AG09319 (cell line): ENCODE data around the gene ZNF486.
A peak's percentile ranks its signal among the peaks of the same experiment; 100 is the strongest.
"Not testable (repeated sequence)": the region's sequence is repeated elsewhere in the genome, so short reads cannot be mapped to it uniquely, and the experiment has no call there.

Experiments
- DNase-seq: peaks from one replicate; pipeline ENCODE4 v3.0.0-alpha.2; 2010; ENCODE audit warnings: low read depth; ENCODE audit errors: extremely low read depth
- CTCF ChIP-seq: IDR thresholded peaks from 2 replicates; pipeline ENCODE4 v1.5.1; 2011; ENCODE audit warnings: low read depth, mild to moderate bottlenecking, inconsistent platforms, low read length, moderate library complexity

Gene ZNF486

DNA sequence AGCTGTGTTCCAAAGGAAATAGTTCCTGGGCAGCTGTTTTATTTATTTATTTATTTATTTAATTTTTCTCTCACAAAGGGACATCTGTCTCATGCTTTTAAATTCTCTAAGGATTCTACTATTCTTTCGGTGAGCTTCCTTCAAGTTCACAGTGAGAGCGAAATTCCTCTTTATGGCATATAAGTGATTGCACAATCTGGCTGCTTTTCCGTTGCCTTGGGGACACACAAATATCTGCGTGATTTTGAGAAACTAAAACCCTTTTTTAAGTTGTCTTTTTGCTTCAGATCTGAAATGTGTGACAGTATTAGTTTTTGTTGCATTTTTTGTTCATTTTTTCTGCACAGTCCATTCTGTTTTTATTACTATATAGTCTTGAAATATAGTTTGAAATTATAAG, 19.2 kb downstream of the ZNF486 start:
- no peak for TF ChIP-seq CTCF
- no peak for DNase-seq

GRCh38 chr19:20197747-20198146, 30.7 kb downstream of the ZNF486 start:
- DNase-seq: no peak
- no peak for TF ChIP-seq CTCF

DNA sequence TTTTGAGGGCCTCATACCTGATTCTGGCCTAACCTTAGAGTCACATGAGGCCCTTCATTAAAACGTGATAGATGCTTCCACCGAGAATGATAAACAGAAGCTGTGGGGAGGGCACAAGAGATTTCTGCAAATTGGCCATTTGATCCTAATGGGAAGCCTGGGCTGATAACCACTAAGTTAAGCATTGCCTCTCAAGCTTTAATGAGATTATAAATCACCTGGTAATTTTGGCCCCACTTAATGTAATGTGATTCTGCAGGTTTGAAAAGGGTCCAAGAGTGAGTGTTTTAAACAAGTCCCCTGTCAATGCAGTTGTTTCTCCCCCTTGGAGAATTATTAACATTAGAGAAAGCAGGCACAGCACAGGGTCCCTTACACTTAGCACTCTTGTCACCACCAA, 42.0 kb downstream of the ZNF486 start:
- no peak for TF ChIP-seq CTCF
- no peak for DNase-seq

DNA sequence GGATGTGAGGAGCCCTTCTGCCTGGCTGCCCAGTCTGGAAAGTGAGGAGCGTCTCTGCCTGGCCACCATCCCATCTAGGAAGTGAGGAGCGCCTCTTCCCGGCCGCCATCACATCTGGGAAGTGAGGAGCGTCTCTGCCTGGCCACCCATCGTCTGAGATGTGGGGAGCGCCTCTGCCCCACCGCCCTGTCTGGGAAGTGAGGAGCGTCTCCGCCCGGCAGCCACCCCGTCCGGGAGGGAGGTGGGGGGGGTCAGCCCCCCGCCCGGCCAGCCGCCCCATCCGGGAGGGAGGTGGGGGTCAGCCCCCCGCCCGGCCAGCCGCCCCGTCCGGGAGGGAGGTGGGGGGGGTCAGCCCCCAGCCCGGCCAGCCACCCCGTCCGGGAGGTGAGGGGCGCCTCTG, 47.4 kb downstream of the ZNF486 start:
- DNase-seq: not testable (repeated sequence)

- not testable (repeated sequence) for DNase-seq
These were observed 54.6 kb downstream of the ZNF486 start for GRCh38 chr19:20221605-20222004.

- no peak for DNase-seq
- no peak for TF ChIP-seq CTCF
These were observed 66.1 kb downstream of the ZNF486 start for GRCh38 chr19:20233105-20233504.

DNA sequence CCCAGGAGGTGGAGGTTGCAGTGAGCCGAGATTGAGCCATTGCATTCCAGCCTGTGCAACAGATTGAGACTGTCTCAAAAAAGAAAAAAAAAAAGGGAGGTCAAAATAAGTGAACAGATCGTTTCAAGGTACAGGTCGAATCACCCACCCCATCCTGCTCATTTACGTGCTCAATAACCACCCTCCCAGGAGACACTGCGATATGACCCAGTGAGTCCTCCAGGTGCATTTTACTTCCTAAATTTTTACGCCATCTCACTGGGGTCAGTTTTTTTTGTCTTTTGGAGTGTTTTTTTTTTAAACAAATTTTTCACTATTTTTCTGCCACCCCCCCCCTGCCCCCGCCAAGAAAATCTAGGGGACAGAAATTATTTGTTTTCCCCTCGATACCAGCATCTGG, 68.1 kb downstream of the ZNF486 start:
- TF ChIP-seq CTCF: no peak
- DNase-seq: no peak

DNA sequence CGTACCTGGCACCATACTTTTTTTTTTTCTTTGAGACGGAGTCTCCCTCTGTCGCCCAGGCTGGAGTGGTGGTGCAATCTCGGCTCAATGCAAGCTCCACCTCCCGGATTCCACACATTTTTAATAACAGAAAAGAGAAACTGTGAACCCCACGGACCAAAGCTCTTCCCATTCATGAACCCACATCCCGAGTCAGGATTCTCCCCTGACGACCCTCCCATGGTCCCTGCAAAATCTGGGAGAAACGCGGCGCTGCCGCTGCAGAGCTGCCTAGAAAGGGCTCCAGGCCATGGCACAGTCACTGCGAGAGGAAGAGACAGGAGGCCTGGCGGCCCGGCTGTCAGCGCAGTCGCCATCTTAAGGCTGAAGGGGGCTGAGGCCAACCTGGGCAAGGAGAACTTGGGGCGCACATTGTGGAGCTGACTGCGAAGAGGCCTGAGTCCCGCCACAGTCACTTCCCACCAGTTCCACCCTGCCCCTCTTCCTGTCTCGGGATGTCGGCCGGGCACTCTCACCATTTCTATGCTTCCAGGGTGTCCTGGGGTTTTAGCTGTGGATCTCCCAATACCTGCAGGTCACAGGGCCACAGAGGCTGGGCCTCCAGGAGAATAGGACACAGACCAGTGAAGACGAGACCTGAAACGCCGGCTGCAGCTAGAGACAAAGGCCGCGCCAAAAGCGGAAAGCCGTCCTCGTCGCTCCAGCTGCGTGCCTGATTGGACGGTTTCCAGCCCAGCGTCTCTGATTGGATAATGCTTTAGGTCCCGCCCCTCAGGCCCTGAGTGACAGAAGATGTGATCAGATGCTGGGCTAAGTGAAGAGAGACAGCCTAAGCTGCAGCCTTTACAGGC, 71.0 kb downstream of the ZNF486 start:
- DNase-seq: peak; percentile 75
- TF ChIP-seq CTCF: no peak; the same call in 1 of the 2 replicates
